Left renal cortex interstitium (tissue), 4 donors: ENCODE data around the gene ABCB6. TPM values are rescaled to one million over a fixed set of nuclear protein-coding genes. Genes with fewer than 3 reads are reported as not detected.

ENCODE experiments used
- DNase-seq, 4 donors: peaks; one replicate each; pipeline ENCODE4 v3.0.0-alpha.2; 2013; ENCODE audit warnings: low read depth in 4 of 4, low spot score in 2 of 4, missing footprints in 1 of 4
- polyA plus RNA-seq, 4 donors: library from polyadenylated mRNA; unstranded; fragments of 120-200 nt; gene quantifications; one replicate each; pipeline ENCODE4 v1.2.1, GENCODE V29; 2013; ENCODE audit not compliant: insufficient read length in 4 of 4

The ABCB6 gene
- polyA plus RNA-seq, 4 donors = 34.8 to 50.4 (median 35.0) TPM

GRCh38 chr2:219199470-219200211, 19.1 kb downstream of the ABCB6 start:
- no peak for DNase-seq

DNA sequence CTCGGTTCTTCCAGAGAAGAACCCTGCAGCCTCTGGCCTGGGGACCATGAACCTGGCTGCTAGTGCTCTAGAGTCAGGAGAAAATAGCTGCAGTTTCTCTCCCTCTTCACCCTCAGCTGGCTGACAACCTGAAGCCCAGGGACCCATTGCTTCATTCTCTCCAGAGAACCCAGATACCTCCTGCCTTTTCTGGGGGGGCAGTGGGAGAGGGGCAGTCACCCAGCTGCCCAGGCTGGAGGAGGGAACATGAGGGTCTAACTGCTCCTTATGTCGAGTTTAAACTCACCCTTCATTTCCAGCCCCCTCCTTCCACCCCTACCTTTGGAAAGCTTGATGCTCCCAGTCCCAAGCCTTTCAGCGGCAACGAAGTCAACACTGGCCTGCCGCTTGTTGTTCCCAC, 19.8 kb downstream of the ABCB6 start:
- no peak for DNase-seq

DNA sequence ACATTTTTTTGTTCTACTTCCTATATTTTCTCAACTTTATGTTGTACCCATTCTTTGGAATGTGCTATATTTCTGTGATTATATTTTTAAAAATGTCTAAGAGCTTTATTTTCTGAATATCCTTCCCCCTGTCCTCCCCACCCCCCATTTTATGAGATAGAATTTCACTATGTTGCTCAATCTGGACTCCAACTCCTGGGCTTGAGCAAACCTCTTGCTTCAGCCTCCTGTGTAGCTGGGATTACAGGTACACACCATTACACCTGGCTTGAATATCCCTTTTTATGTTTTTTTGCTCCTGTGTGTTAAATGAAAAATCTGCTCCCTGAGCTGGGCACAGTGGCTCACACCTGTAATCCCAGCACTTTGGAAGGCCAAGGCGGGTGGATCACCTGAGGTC, 21.4 kb downstream of the ABCB6 start:
- no peak for DNase-seq

DNA sequence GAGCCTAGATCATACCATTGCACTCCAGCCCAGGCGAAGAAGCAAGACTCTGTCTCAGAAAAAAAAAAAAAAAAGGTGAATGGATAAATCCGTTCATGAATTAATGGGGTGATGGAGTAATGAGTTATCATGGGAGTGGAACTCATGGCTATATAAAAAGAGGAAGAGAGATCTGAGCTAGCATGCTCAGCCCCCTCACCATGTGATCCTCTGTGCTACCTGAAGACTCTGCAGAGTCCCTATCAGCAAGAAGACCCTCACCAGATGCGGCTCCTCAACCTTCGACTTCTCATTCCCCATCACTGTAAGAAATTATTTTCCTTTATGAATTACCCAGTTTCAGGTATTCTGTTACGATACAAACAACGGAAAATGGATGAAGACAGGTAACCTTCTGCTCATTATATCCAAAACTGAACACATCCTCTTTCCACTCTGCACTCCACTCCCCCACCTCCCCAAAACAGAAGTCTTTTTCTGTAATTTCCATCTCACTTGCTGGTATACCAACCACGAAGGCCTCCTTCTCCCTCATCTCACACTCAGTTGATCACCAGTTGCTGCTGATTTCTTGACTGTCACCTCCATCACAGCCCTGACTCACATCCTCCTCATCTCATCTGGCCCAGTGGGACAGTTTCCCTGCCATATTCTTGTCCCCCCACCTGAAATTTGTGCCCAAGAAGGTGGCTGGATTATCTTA, 31.9 kb downstream of the ABCB6 start:
- no peak for DNase-seq

GRCh38 chr2:219184121-219184520, 34.6 kb downstream of the ABCB6 start:
- DNase-seq = no peak

- DNase-seq = no peak
These were observed 35.5 kb downstream of the ABCB6 start for GRCh38 chr2:219183151-219183772.

DNA sequence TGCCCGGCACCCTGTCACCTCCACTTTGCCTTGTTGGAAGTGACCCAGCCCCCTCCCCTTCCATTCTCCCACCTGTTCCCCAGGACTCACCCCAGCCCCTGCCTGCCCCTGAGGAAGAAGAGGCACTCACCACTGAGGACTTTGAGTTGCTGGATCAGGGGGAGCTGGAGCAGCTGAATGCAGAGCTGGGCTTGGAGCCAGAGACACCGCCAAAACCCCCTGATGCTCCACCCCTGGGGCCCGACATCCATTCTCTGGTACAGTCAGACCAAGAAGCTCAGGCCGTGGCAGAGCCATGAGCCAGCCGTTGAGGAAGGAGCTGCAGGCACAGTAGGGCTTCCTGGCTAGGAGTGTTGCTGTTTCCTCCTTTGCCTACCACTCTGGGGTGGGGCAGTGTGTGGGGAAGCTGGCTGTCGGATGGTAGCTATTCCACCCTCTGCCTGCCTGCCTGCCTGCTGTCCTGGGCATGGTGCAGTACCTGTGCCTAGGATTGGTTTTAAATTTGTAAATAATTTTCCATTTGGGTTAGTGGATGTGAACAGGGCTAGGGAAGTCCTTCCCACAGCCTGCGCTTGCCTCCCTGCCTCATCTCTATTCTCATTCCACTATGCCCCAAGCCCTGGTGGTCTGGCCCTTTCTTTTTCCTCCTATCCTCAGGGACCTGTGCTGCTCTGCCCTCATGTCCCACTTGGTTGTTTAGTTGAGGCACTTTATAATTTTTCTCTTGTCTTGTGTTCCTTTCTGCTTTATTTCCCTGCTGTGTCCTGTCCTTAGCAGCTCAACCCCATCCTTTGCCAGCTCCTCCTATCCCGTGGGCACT, 36.2 kb downstream of the ABCB6 start:
- DNase-seq = no peak

- no peak for DNase-seq
These were observed 37.2 kb downstream of the ABCB6 start for GRCh38 chr2:219181531-219181930.

- DNase-seq = no peak
These were observed 37.8 kb downstream of the ABCB6 start for GRCh38 chr2:219180961-219181360.

DNA sequence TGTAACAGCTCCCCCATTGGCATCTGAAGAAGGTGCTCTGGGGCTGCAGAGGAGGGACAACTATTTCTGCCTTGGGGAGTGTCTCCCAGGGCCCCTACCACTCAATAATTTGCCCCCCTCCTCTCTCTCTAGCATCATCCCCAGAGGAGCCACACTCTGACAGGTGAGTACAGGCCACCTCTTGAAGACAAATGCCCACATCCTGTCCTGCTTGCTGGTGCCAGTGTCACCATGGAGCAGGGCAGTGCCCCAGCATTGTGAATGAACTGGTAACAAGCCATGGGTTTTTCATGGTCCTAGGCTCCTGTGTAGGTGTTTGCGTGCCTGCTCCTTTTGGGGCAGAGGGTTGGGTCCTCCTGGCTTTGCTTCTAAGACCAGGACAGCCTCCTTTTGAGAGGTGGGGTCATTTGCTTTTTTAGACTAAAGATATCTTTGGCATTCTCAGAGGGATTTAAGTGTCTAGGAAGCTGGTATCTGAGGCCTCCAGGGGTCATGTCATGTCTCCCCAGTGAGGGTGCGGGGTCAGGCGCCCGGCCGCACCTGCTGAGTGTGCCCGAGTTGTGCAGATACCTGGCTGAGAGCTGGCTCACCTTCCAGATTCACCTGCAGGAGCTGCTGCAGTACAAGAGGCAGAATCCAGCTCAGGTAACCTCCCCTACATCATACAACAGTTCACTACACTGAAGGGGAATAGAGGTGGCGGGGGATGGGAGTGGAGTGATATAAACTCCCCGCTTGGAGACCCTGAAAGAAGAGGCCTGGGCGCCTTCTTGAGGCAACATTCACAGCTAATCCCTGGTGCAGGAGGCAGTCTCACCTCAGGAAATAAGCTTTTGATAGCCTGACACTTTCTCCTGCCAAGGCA, 38.9 kb downstream of the ABCB6 start:
- DNase-seq = no peak

GRCh38 chr2:219178377-219179175, 40.2 kb downstream of the ABCB6 start:
- peak in 2 of 4 donors; percentile 7 to 8 for DNase-seq

GRCh38 chr2:219177552-219178376, 41.0 kb downstream of the ABCB6 start, which contains the start of gene RETREG2:
TSS of gene RETREG2 (plus strand) at chr2:219178275. CDS start at chr2:219178353, 78 bp downstream.
- peak in 3 of 4 donors; percentile 55 to 92 (median 81) for DNase-seq

GRCh38 chr2:219176818-219177551, 41.8 kb downstream of the ABCB6 start, which contains the start of gene CNPPD1:
TSS of gene CNPPD1 (minus strand) at chr2:219176925. CDS start at chr2:219176828, 97 bp downstream.
- DNase-seq = peak in 3 of 4 donors; percentile 48 to 66 (median 61)

DNA sequence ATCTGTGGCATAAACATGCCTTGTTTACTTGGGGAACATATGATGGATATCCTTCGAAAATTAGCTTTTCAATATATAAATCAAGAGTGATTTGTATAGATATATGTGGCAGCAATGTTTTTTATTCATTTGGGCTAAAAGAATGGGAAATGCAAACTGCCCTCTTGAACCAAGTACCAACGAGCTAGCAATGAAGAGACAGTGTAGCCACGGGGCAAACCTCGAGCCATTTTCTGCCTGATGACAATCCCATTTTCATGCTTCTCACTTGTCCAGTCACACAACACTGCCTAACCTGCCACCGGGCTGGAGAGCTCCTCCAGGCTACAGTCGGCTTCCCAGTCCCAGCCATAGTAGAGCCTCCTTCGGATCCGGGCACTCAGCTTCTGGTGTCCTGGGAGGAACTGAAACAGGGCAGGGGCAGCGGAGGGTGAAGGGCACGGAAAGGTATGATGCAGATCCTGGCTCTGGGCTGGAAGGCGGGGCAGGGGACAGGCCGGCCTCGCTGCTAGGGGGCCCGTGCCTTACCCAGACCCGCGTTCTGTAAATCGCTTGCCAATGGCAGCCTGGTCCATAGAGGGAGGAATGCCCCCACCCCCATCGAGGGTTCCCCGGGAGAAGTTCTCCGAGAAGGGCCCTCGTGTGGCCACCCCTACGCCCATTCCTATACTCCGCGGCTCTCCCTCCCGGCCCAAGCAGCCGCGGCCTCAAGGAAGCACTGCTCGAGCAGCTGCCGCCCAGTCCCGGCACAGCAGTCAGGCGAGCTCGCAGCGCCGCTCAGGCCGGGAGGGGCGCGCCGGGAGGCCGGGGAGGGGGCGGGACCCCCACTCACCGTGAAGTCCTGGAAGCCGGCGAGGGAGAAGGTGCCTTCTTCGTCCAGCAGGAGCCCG, 42.6 kb downstream of the ABCB6 start:
- peak in 1 of 4 donors; percentile 21 for DNase-seq

DNA sequence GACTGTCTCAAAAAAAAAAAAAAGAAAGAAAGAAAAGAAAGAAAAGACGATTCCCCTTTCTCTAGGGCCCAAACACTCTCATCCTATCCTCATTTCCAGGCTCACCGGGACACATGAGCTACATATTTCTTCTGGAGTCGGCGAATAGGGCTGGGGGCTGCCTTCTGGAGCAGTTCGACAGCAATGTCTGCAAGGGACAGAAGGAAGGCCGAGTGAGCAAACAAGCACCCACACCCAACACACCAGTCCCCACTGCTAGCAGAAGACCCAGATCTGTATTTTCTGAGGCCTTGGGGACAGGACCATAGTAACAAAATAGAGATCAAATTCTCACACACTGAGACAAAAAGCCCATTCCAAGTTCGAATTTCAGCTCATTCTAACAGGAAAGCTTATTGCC, 43.3 kb downstream of the ABCB6 start:
- no peak for DNase-seq

DNA sequence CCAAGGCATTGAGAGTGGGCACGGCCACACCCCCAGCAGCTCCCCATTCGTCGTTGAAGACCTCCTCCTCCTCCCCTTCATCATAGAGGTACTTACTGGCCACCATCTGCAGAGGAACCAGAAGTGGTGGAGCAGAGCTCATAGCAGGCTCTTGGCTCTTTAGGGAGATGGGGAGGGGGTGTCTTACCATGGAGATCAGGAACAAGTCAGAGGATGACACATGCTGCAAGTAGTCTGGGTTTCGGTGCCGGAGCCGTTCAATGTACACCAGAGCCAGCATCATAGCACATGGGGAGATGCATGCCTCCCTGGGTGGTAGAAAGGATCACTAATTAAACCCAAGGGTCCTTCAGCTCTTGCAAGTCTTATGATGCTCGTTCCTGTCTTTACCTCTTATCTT, 44.0 kb downstream of the ABCB6 start:
- DNase-seq = no peak
